ENCODE results near the gene ERC2. TPM values are rescaled to one million over a fixed set of nuclear protein-coding genes. Genes with fewer than 3 reads are reported as not detected.

The ERC2 gene
- total RNA-seq, 1 experiment from 2014 or later: 0.77 TPM

GRCh38 chr3:55929154-55929869 is 539.0 kb downstream of the ERC2 start:
- H3K9me2 ChIP-seq (replicated peaks; ENCODE audit: low read length): no peaks in the 10 kb centered on the region
- ChIA-PET CTCF (no interaction called here), POLR2A (ENCODE audit: unreplicated experiment) (no interaction called here)
- H3K4me1 ChIP-seq (ENCODE audit: insufficient read depth, low read length): no peaks in the 10 kb centered on the region
- no peaks in the 10 kb centered on the region for H4K20me1 ChIP-seq (ENCODE audit: low read length)
- no TSS peak for BruUV-seq (replicated peaks)
- DNase-seq (no peak), ATAC-seq (no peak)
- H3K27me3 ChIP-seq (ENCODE audit: low read length): peaks cover 5% of the 10 kb centered on the region; the same call in 1 of the 2 replicates
- H3K79me2 ChIP-seq (ENCODE audit: low read length): no peaks in the 10 kb centered on the region
- H3K9me3 ChIP-seq (ENCODE audit: low read length): no peaks in the 10 kb centered on the region
- no peak overlapping the region for H3K4me2 ChIP-seq (ENCODE audit: low read length)
- no peak overlapping the region for H3K4me3 ChIP-seq (ENCODE audit: low read length)
- H3K27ac ChIP-seq (ENCODE audit: low read length): no peak overlapping the region
- H3K36me3 ChIP-seq (ENCODE audit: low read depth, low read length): no peaks in the 10 kb centered on the region
- no peak overlapping the region for H3K9ac ChIP-seq (ENCODE audit: low read length)
- H2AFZ ChIP-seq (ENCODE audit: low read length): no peak overlapping the region
- intact Hi-C loops (cut with micrococcal nuclease): no loop called here
- TF ChIP-seq CTCF (conservative IDR thresholded peaks at IDR 0.05; ENCODE audit: low read depth, low read length) (no peak), EZH2 (IDR thresholded peaks at IDR 0.05; ENCODE audit: low read length, unreplicated experiment) (no peak), EZH2phosphoT487 (IDR thresholded peaks at IDR 0.05; ENCODE audit: borderline replicate concordance, low read length) (no peak)
- no peaks in the 10 kb centered on the region for H3F3A ChIP-seq (ENCODE audit: low read length, unreplicated experiment)

- ATAC-seq: no peak
- no TSS peak for BruUV-seq (replicated peaks)
- Histone ChIP-seq H3K27me3 (ENCODE audit: low read length) (peaks cover 27% of the 10 kb centered on the region; the same call in 1 of the 2 replicates), H3K27ac (ENCODE audit: low read length) (no peak overlapping the region), H3F3A (ENCODE audit: low read length, unreplicated experiment) (no peaks in the 10 kb centered on the region), H3K9ac (ENCODE audit: low read length) (no peak overlapping the region), H2AFZ (ENCODE audit: low read length) (no peak overlapping the region), H3K36me3 (ENCODE audit: low read depth, low read length) (no peaks in the 10 kb centered on the region), H4K20me1 (ENCODE audit: low read length) (no peaks in the 10 kb centered on the region), H3K4me3 (ENCODE audit: low read length) (no peak overlapping the region), H3K4me1 (ENCODE audit: insufficient read depth, low read length) (no peaks in the 10 kb centered on the region), H3K9me3 (ENCODE audit: low read length) (no peaks in the 10 kb centered on the region), H3K4me2 (ENCODE audit: low read length) (no peak overlapping the region), H3K9me2 (replicated peaks; ENCODE audit: low read length) (no peaks in the 10 kb centered on the region), H3K79me2 (ENCODE audit: low read length) (no peaks in the 10 kb centered on the region)
- no peak for TF ChIP-seq CTCF (conservative IDR thresholded peaks at IDR 0.05; ENCODE audit: low read depth, low read length)
- TF ChIP-seq EZH2phosphoT487 (IDR thresholded peaks at IDR 0.05; ENCODE audit: borderline replicate concordance, low read length): no peak
- TF ChIP-seq EZH2 (IDR thresholded peaks at IDR 0.05; ENCODE audit: low read length, unreplicated experiment): no peak
- no peak for DNase-seq
- ChIA-PET POLR2A (ENCODE audit: unreplicated experiment) (no interaction called here), CTCF (no interaction called here)
- intact Hi-C loops (cut with micrococcal nuclease): no loop called here
Measured at GRCh38 chr3:55923626-55924025, 544.6 kb downstream of the ERC2 start.

- Histone ChIP-seq H3K27ac (ENCODE audit: low read length) (no peak overlapping the region), H2AFZ (ENCODE audit: low read length) (no peak overlapping the region), H3K4me1 (ENCODE audit: insufficient read depth, low read length) (no peaks in the 10 kb centered on the region), H3K9ac (ENCODE audit: low read length) (no peak overlapping the region), H4K20me1 (ENCODE audit: low read length) (no peaks in the 10 kb centered on the region), H3K79me2 (ENCODE audit: low read length) (no peaks in the 10 kb centered on the region), H3K4me2 (ENCODE audit: low read length) (no peak overlapping the region), H3K27me3 (ENCODE audit: low read length) (peaks cover 27% of the 10 kb centered on the region; the same call in 1 of the 2 replicates), H3K9me2 (replicated peaks; ENCODE audit: low read length) (no peaks in the 10 kb centered on the region), H3K36me3 (ENCODE audit: low read depth, low read length) (no peaks in the 10 kb centered on the region), H3F3A (ENCODE audit: low read length, unreplicated experiment) (no peaks in the 10 kb centered on the region), H3K9me3 (ENCODE audit: low read length) (no peaks in the 10 kb centered on the region), H3K4me3 (ENCODE audit: low read length) (no peak overlapping the region)
- POLR2A ChIA-PET (ENCODE audit: unreplicated experiment): no interaction called here
- no peak for ATAC-seq
- CTCF ChIA-PET: no interaction called here
- no TSS peak for BruUV-seq (replicated peaks)
- no peak for TF ChIP-seq CTCF (conservative IDR thresholded peaks at IDR 0.05; ENCODE audit: low read depth, low read length)
- no peak for TF ChIP-seq EZH2 (IDR thresholded peaks at IDR 0.05; ENCODE audit: low read length, unreplicated experiment)
- TF ChIP-seq EZH2phosphoT487 (IDR thresholded peaks at IDR 0.05; ENCODE audit: borderline replicate concordance, low read length): no peak
- DNase-seq: no peak
- intact Hi-C loops (cut with micrococcal nuclease): no loop called here
Measured at GRCh38 chr3:55923207-55923606, 545.1 kb downstream of the ERC2 start.

All from PC-3 (cell line).